GM12865 (cell line): ENCODE data around the gene TTC9C.
"Not testable (repeated sequence)": the region's sequence is repeated elsewhere in the genome, so short reads cannot be mapped to it uniquely, and the experiment has no call there.

Source experiments
- DNase-seq: peaks from one replicate; pipeline ENCODE4 v3.0.0; 2010; ENCODE audit warnings: low read depth
- H3K4me3 ChIP-seq: 2 replicates; pipeline ENCODE4 v1.5.1; 2011; ENCODE audit warnings: mild to moderate bottlenecking, low read depth, low read length, control low read depth
- TF ChIP-seq, protein P1 (sequence below): IDR thresholded peaks from 2 replicates; pipeline ENCODE4 v1.5.1; 2011; ENCODE audit warnings: low read length, control low read depth, low read depth, inconsistent platforms; ENCODE audit not compliant: insufficient read depth; ENCODE audit errors: missing control alignments

The TTC9C gene

DNA sequence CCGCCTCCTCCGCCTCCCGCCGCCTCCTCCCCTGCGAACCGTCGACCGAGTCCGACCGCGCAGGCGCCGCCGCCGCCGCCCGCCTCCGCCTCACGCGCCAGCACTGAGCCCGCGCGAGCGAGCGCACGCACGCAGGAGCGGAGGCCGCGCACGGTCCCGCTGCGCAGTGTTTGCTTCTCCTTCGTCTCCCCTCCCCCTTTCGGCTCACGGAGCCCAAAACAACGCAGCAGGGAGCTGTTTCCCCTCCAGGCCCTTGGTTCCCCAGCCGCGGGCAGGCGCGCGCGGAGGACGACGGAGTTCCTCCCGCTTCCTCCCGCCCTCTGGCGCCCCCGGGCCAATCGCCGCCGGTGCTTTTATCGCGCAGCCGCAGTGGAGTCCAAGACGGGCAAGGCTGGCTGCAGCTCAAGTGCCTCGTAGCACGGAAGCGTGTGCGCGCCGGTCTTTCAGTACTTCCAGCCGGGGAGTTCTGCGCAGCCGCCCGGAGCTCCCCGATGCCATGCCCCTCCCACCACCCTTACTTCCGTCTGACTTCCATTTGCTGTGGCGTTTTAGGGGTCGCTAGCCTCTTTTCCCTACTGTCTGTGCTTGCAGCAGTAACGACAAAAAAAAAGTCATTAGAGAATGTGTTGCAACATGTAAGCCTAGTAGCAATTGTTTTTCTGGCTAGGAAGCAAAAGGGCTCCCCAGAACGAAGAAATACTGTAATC lies 968 bp upstream of the TTC9C start, which contains the start of gene HNRNPUL2:
Gene HNRNPUL2, minus strand, starts transcription at position 293 of the 707 bp plus-strand sequence. CDS start 301 bp downstream, outside the sequence.
- peak; percentile 100 for DNase-seq
- H3K4me3 ChIP-seq: peak within 1 kb of the TSS; percentile 99
- TF ChIP-seq, protein P1, sequence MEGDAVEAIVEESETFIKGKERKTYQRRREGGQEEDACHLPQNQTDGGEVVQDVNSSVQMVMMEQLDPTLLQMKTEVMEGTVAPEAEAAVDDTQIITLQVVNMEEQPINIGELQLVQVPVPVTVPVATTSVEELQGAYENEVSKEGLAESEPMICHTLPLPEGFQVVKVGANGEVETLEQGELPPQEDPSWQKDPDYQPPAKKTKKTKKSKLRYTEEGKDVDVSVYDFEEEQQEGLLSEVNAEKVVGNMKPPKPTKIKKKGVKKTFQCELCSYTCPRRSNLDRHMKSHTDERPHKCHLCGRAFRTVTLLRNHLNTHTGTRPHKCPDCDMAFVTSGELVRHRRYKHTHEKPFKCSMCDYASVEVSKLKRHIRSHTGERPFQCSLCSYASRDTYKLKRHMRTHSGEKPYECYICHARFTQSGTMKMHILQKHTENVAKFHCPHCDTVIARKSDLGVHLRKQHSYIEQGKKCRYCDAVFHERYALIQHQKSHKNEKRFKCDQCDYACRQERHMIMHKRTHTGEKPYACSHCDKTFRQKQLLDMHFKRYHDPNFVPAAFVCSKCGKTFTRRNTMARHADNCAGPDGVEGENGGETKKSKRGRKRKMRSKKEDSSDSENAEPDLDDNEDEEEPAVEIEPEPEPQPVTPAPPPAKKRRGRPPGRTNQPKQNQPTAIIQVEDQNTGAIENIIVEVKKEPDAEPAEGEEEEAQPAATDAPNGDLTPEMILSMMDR: no peak

DNA sequence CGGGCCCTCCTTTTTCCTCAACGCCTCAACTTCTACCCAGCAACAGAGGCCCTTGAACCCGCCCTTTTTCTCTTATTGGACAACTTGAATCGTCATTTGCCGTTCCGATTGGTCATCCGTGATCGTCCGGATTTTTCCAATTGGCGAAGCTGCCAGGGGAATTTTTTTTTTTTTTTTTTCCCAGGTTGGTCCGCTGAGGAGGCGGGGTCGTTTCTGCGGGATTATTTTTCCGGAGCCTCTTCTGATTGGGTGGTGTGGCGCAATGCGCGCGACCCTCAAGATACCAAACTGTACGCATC lies 465 bp upstream of the TTC9C start:
- TF ChIP-seq, protein P1: no peak
- DNase-seq: peak; percentile 98
- peak overlapping the region; percentile 93 for H3K4me3 ChIP-seq

DNA sequence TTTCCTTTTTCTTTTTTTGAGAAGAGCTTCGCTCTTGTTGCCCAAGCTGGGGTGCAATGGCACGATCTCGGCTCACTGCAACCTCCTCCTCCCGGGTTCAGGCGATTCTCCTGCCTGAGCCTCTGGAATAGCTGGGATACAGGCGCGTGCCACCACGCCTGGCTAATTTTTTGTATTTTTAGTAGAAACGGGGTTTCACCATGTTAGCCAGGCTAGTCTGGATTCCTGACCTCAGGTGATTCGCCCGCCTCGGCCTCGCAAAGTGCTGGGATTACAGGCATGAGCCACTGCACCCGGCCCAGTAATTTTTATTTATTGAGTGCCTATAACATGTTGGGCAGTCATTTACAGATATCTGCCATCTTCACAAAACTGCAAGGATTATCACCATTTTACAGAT lies 1.8 kb downstream of the TTC9C start:
- not testable (repeated sequence) for DNase-seq
- H3K4me3 ChIP-seq: peak overlapping the region; percentile 93

DNA sequence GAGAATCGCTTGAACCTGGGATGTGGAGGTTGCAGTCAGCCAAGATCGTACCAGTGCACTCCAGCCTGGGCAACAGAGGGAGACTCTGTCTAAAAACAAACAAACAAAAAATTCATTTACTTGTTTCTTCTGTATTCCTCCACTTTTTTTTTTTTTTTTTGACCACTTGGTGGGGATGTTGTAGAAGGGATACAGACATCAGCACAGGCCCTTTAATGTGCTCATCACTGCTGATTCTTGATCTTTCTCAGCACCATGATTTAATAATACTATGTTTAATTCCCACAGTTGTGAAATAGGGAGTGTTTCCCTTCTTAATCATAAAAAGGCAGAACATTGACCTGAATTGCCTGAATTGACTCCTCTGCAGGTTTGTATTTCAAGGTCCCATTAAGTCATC lies 4.5 kb downstream of the TTC9C start:
- H3K4me3 ChIP-seq: no peak overlapping the region
- DNase-seq: peak; percentile 34
- TF ChIP-seq, protein P1: no peak

DNA sequence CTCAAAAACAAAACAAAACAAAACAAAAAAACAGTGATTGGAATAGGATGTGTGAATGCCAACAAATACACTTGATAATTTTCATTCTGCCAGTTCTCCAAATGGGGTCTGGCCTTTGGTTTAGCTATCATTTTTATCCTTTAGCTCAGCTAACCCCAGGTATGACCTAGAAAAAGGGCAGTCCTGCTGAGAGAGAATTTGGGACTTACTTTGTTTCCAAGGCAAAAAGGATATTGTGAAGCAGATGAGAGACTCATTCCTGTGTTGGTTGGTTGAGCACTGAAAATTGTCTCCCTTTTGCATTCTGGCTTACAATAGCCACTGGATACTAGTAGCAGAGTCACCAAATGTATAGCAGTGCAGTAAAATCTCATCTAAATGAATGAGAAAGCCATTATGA lies 8.9 kb downstream of the TTC9C start:
- DNase-seq: no peak
- TF ChIP-seq, protein P1: no peak
- H3K4me3 ChIP-seq: no peak overlapping the region

DNA sequence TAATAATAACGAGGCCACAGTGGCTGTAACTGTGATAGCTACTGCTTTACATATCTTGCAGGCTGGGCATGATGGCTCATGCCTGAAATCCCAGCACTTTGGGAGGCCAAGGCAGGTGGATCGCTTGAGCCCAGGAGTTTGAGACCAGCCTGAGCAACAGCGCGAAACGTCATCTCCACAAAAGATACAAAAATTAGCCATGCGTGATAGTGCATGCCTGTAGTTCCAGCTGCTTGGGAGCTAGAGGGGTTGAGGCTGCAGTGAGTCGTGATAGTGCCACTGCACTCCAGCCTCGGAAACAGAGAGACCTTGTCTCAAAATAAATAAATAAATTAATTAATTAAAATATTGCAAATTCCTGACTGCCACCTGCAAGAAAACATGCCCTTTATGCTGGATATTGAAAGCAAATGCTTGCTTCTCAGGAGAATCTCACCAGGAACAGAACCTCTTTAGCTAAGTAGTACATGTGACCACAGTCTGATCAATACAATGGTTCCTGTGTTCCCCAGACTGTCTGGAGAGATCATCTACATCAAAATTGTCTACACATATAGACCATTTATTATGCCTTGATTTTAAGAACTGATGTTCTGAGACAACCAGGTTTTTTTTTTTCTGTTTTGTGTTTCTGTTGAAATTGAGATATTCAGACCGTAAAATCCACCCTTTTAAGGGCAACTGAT lies 19.3 kb downstream of the TTC9C start:
- TF ChIP-seq, protein P1: no peak
- H3K4me3 ChIP-seq: no peak overlapping the region
- DNase-seq: no peak

DNA sequence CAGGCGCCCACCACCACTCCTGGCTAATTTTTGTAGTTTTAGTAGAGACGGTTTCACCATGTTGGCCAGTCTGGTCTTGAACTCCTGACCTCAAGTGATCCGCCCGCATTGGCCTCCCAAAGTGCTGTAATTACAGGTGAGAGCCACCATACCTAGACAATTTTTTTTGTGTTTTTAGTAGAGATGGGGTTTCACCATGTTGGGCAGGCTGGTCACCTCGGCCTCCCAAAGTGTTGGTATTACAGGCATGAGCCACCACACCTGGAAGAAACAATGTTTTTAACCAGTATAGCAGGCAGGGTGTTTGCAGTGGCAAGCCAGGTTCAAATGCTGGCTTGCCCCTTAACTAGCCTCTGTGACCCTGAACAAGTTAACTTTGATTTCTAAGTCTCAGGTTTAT lies 21.6 kb downstream of the TTC9C start:
- not testable (repeated sequence) for H3K4me3 ChIP-seq, DNase-seq
